GM13976 (cell line): ENCODE results near the gene DTX4.

Experiments used
- DNase-seq: peaks from one replicate; pipeline ENCODE4 v3.0.0; 2012; ENCODE audit warnings: low spot score
- CTCF ChIP-seq: IDR thresholded peaks from 2 replicates; pipeline ENCODE4 v1.5.1; 2012; ENCODE audit warnings: borderline replicate concordance, mild to moderate bottlenecking; ENCODE audit not compliant: insufficient read depth; ENCODE audit errors: extremely low read depth, missing control alignments, control extremely low read depth
- in situ Hi-C: fragments of 300-500 bp; cut with MboI; formaldehyde crosslinking; loops from one replicate; pipeline ENCODE4 v1.12.0; 2022; ENCODE audit warnings: low sequenced_read_pairs, mixed read lengths, inconsistent platforms; ENCODE audit not compliant: unreplicated experiment

The DTX4 gene

GRCh38 chr11:59255281-59255680, 83.3 kb downstream of the DTX4 start:
- in situ Hi-C loops = no loop called here
- no peak for TF ChIP-seq CTCF
- DNase-seq = no peak
